GM23248 (cell line): ENCODE measurements around the gene LBHD2.

Experiments
- EZH2 ChIP-seq: fragments of 200-600 bp; sonication (generic); IDR thresholded peaks from 2 replicates; pipeline ENCODE4 v1.6.1; 2018; ENCODE audit warnings: antibody characterized with exemption, mild to moderate bottlenecking; ENCODE audit not compliant: insufficient read depth, poor library complexity, severe bottlenecking
- EZH2phosphoT487 ChIP-seq: fragments of 200-600 bp; sonication (generic); IDR thresholded peaks from 2 replicates; pipeline ENCODE4 v1.6.1; 2018; ENCODE audit warnings: antibody characterized with exemption, moderate library complexity, mild to moderate bottlenecking, low read depth; ENCODE audit not compliant: insufficient read depth

DNA sequence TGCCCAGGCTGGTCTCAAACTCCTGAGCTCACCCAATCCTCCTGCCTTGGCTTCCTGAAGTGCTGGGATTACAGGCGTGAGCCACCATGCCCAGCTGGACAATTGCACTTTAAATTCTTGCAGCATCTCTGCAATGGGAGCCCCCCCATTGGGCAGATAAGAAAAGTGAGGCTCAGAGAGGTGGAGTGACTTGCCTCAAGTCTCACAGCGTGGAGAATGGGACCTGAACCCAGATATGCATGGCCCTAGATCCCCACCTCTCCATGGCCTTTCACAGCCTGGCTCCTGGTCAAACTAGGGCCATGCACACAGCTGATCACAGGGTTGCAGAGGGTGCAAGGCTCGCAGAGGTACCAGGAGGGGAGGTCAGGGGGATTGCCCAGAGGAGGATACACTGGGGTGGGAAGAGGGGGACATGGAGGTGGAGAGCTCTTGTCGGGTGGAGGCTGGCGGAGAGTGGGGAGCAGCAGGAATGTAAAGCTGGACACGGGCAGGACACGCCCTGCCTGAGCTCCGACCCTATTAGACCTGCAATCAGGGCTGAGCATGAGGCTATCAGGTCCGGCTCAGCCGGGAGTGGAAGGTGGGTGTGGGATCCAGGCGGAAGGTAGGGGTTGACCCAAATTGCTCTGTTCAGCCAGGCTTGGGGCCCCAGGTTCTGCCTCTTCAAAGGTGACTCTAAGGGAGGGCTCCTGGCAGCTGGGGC, 17.4 kb downstream of the LBHD2 start:
- TF ChIP-seq EZH2phosphoT487 (no peak), EZH2 (no peak)
